GM12865 (cell line): ENCODE data around the gene C11orf98.
"Not testable (repeated sequence)": the region's sequence is repeated elsewhere in the genome, so short reads cannot be mapped to it uniquely, and the experiment has no call there.

Source experiments
- DNase-seq: peaks from one replicate; pipeline ENCODE4 v3.0.0; 2010; ENCODE audit warnings: low read depth
- H3K4me3 ChIP-seq: 2 replicates; pipeline ENCODE4 v1.5.1; 2011; ENCODE audit warnings: mild to moderate bottlenecking, low read depth, low read length, control low read depth
- TF ChIP-seq, protein P1 (sequence below): IDR thresholded peaks from 2 replicates; pipeline ENCODE4 v1.5.1; 2011; ENCODE audit warnings: low read length, control low read depth, low read depth, inconsistent platforms; ENCODE audit not compliant: insufficient read depth; ENCODE audit errors: missing control alignments

The C11orf98 gene

GRCh38 chr11:62644220-62644619, 20.8 kb downstream of the C11orf98 start:
- TF ChIP-seq, protein P1, sequence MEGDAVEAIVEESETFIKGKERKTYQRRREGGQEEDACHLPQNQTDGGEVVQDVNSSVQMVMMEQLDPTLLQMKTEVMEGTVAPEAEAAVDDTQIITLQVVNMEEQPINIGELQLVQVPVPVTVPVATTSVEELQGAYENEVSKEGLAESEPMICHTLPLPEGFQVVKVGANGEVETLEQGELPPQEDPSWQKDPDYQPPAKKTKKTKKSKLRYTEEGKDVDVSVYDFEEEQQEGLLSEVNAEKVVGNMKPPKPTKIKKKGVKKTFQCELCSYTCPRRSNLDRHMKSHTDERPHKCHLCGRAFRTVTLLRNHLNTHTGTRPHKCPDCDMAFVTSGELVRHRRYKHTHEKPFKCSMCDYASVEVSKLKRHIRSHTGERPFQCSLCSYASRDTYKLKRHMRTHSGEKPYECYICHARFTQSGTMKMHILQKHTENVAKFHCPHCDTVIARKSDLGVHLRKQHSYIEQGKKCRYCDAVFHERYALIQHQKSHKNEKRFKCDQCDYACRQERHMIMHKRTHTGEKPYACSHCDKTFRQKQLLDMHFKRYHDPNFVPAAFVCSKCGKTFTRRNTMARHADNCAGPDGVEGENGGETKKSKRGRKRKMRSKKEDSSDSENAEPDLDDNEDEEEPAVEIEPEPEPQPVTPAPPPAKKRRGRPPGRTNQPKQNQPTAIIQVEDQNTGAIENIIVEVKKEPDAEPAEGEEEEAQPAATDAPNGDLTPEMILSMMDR: no peak
- no peak overlapping the region for H3K4me3 ChIP-seq
- no peak for DNase-seq

DNA sequence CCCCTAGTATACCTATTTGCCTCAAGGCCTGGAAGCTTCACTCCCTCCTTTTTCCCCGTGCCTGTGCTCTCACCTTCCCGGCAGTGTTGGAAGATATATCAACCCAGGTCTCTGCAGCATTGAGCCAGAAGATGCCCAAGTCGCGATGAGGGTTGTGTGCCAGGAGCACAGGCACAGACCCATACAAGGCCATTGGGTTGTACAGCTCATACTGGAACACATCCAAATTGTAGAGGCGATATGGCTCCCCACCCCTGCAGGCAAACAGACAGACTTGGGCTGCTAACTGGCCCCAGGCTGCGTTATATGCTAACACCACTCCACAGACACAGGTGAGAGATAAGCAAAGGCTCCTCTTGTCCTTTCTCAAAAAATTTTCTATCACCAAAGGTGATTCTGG, 32.5 kb downstream of the C11orf98 start:
- TF ChIP-seq, protein P1: no peak
- no peak for DNase-seq

GRCh38 chr11:62627713-62628112, 37.3 kb downstream of the C11orf98 start:
- TF ChIP-seq, protein P1: no peak
- H3K4me3 ChIP-seq: no peak overlapping the region
- DNase-seq: no peak

More for the DNA sequence above, 32.5 kb downstream of the C11orf98 start:
- H3K4me3 ChIP-seq: no peak overlapping the region

DNA sequence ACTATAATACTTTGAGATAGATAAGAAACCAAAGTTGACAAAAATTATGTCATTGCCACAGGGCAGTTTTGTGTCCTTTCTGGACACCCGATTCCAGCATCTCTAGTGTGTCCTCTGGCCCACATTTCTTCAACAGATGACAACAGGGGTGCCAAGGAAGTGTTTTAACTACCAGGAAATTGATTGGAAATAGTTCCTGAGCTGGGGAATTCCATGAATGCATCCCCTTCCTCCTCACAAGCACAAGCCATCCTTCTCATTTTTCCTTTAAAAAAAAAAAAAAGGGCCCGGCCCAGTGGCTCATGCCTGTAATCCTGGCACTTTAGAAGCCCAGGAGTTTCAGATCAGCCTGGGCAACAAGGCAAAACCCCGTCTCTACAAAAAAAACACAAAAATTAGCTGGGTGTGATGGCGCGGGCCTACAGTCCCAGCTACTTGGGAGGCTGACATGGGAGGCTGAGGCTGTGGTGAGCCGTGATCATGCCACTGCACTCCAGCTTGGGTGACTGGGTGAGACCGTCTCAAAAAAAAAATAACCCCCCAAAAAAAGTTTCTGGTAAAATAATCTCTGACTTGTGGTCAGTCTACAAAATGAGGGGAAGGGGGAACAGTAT, 42.4 kb downstream of the C11orf98 start:
- DNase-seq: no peak
- TF ChIP-seq, protein P1: no peak
- no peak overlapping the region for H3K4me3 ChIP-seq

GRCh38 chr11:62621567-62622470, 43.2 kb downstream of the C11orf98 start, which contains the start of gene B3GAT3:
B3GAT3 (minus strand) TSS chr11:62621986; CDS start chr11:62621947, 39 bp downstream.
- DNase-seq: peak; percentile 99
- H3K4me3 ChIP-seq: peak within 1 kb of the TSS; percentile 92
- TF ChIP-seq, protein P1: no peak

DNA sequence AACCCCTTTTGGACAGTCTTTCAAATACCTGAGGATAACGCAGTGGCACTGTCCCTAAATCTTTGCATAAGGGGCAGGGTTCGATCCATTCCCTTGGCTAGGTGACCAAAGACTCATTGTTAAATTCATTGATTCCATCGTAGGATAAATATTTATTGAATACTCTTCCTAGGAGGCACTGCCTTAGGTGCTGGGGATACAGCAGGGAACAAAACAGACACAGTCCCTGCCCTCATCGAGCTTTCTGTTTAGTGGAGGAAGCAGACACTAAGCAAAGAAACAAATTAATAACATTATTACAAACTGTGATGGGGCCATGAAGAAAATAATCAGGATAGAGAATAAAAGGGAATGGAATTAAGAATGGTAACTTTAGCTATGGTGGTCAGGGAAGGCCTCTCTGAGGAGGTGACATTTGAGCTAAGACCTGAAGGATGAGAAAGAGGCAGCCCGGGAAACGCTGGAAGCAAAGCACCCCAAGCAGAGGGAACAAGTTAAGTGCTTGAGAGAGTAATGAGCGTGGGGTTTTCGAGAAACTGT, 43.9 kb downstream of the C11orf98 start:
- peak overlapping the region; percentile 92 for H3K4me3 ChIP-seq
- DNase-seq: no peak
- TF ChIP-seq, protein P1: no peak

- DNase-seq, H3K4me3 ChIP-seq: not testable (repeated sequence)
Measured at GRCh38 chr11:62616957-62617356, 48.1 kb downstream of the C11orf98 start.
